Transverse colon (tissue), 4 donors: ENCODE results near the gene ZNF384. TPM values are rescaled to one million over a fixed set of nuclear protein-coding genes. Genes with fewer than 3 reads are reported as not detected.

Source experiments
- DNase-seq: peaks from one replicate; pipeline ENCODE4 v3.0.0-alpha.2; 2019
- H3K27ac ChIP-seq, 4 donors: fragments of 200-600 bp; sonication (generic); 2 replicates each; pipeline ENCODE4 v1.5.1; 2016 to 2018; ENCODE audit warnings: inconsistent platforms in 4 of 4
- H3K27me3 ChIP-seq: fragments of 200-600 bp; sonication (generic); 2 replicates; pipeline ENCODE4 v1.5.1; 2017; ENCODE audit warnings: inconsistent platforms
- H3K36me3 ChIP-seq, 4 donors: fragments of 200-600 bp; sonication (generic); 2 replicates each; pipeline ENCODE4 v1.5.1; 2017 to 2019; ENCODE audit warnings: inconsistent platforms in 4 of 4
- H3K4me1 ChIP-seq, 4 donors: fragments of 200-600 bp; sonication (generic); 2 replicates each; pipeline ENCODE4 v1.5.1; 2017 to 2020; ENCODE audit warnings: inconsistent platforms in 4 of 4
- H3K4me3 ChIP-seq, 4 donors: fragments of 200-600 bp; sonication (generic); 1 replicate in 1 of 4; 2 replicates in 3 of 4; pipeline versions ENCODE4 v1.5.1 to v1.6.1; 2017 to 2019; ENCODE audit warnings: inconsistent platforms in 4 of 4
- H3K9me3 ChIP-seq, 2 donors: fragments of 200-600 bp; sonication (generic); 2 replicates each; pipeline ENCODE4 v1.5.1; 2017 to 2019; ENCODE audit warnings: inconsistent platforms in 2 of 2
- EP300 ChIP-seq: sonication (generic); formaldehyde crosslinking; IDR thresholded peaks from one replicate; pipeline ENCODE4 v1.6.1; 2017; ENCODE audit warnings: antibody characterized with exemption, low read depth
- POLR2A ChIP-seq: fragments of 450-650 bp; IDR thresholded peaks from one replicate; pipeline ENCODE4 v1.6.1; 2016; ENCODE audit warnings: antibody characterized with exemption, mild to moderate bottlenecking, moderate library complexity
- POLR2AphosphoS5 ChIP-seq, 3 donors: sonication (generic); formaldehyde crosslinking; IDR thresholded peaks; one replicate each; pipeline ENCODE4 v1.6.1; 2016; ENCODE audit warnings: antibody characterized with exemption in 3 of 3
- WGBS, 2 donors: methylation state at CpG; one replicate each; pipeline ENCODE4 v1.1.5; 2018; ENCODE audit warnings: low coverage in 1 of 2; 5-methylcytosine and 5-hydroxymethylcytosine counted together
- in situ Hi-C, 4 donors: fragments of 200-750 bp; cut with MboI; loops; one replicate each; pipeline versions ENCODE4 v1.15.0 to v1.15.1; 2017; ENCODE audit warnings: low sequenced_read_pairs in 3 of 4, low pct_ligation_motif_present in 1 of 4, low pct_unique_long_range_greater_than_20kb in 1 of 4
- intact Hi-C: fragments of 100-400 bp; cut with DNase I; formaldehyde crosslinking; loops from one replicate; pipeline ENCODE4 v1.15.1; 2023; ENCODE audit warnings: low total_unique reads
- total RNA-seq, 4 donors: library from RNA; depleted of rRNA; stranded (reverse); fragments of >200 nt; gene quantifications; one replicate each; pipeline ENCODE4 v1.1.0, GENCODE V29; 2016
- TF ChIP-seq, protein P1 (sequence below), 5 experiments: fragments of 200-600 bp in 3 of 5; fragments of 450-650 bp in 2 of 5; sonication (generic) in 3 of 5; IDR thresholded peaks; 1 replicate in 2 of 5; 2 replicates in 3 of 5; pipeline ENCODE4 v1.5.1; 2016 to 2017; ENCODE audit warnings: antibody characterized with exemption in 5 of 5, inconsistent platforms in 3 of 5, mild to moderate bottlenecking in 2 of 5, moderate library complexity in 1 of 5

ZNF384 gene
- total RNA-seq, 4 donors from 2014 or later = 34.8 to 49.4 (median 42.8) TPM

GRCh38 chr12:6662602-6662905 lies 26.6 kb downstream of the ZNF384 start:
- no peak for TF ChIP-seq POLR2A
- no peaks in the 10 kb centered on the region for H3K27me3 ChIP-seq
- H3K9me3 ChIP-seq = no peaks in the 10 kb centered on the region
- in situ Hi-C loops (no loop called here), intact Hi-C loops (loop anchor here (10.0 kb wide), 1 partner anchor 48 kb away; no protein-coding TSS in a partner anchor)
- 0 to 1% methylated on average over 9 to 10 of the region's 10 CpGs for WGBS, 2 donors
- DNase-seq = no peak
- peak overlapping the region; percentile 23 to 72 (median 54) for H3K4me3 ChIP-seq
- H3K36me3 ChIP-seq = peaks cover 0 to 6% (median 3%) of the 10 kb centered on the region in 4 donors
- peaks cover 8 to 14% (median 9%) of the 10 kb centered on the region in 4 donors for H3K4me1 ChIP-seq
- peak overlapping the region; percentile 77 to 85 (median 84) for H3K27ac ChIP-seq

DNA sequence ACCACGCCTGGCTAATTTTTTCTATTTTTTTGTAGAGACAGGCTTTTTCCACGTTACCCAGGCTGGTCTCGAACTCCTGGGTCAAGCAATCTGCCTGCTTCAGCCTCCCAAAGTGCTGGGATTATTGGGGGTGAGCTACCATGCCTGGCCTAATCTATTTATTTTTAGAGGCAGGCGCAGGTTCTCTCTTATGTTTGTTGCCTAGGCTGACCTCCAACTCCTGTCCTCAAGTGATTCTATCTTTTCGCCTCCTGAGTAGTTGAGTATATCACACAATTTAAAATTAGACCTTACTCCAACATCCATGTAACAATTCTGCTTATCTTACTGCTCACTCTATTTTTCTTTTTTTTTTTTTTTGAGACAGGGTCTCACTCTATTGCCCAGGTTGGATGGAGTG lies 35.2 kb downstream of the ZNF384 start:
- Histone ChIP-seq H3K36me3 (peaks cover 0 to 56% (median 27%) of the 10 kb centered on the region in 4 donors), H3K4me3 (no peak overlapping the region), H3K4me1 (no peaks in the 10 kb centered on the region), H3K27me3 (no peaks in the 10 kb centered on the region), H3K27ac (no peak overlapping the region), H3K9me3 (no peaks in the 10 kb centered on the region)
- DNase-seq = no peak
- 89 to 90% methylated on average over 5 of the region's 5 CpGs for WGBS, 2 donors
- intact Hi-C loops = no loop called here
- no peak for TF ChIP-seq POLR2AphosphoS5 (IDR thresholded peaks at IDR 0.05)
- TF ChIP-seq, protein P1, sequence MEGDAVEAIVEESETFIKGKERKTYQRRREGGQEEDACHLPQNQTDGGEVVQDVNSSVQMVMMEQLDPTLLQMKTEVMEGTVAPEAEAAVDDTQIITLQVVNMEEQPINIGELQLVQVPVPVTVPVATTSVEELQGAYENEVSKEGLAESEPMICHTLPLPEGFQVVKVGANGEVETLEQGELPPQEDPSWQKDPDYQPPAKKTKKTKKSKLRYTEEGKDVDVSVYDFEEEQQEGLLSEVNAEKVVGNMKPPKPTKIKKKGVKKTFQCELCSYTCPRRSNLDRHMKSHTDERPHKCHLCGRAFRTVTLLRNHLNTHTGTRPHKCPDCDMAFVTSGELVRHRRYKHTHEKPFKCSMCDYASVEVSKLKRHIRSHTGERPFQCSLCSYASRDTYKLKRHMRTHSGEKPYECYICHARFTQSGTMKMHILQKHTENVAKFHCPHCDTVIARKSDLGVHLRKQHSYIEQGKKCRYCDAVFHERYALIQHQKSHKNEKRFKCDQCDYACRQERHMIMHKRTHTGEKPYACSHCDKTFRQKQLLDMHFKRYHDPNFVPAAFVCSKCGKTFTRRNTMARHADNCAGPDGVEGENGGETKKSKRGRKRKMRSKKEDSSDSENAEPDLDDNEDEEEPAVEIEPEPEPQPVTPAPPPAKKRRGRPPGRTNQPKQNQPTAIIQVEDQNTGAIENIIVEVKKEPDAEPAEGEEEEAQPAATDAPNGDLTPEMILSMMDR (IDR thresholded peaks at IDR 0.05) = no peak
- no peak for TF ChIP-seq EP300
- no peak for TF ChIP-seq POLR2A
- in situ Hi-C loops = no loop called here

GRCh38 chr12:6653342-6653741 lies 35.8 kb downstream of the ZNF384 start:
- 83 to 100% methylated on average over 1 of the region's 1 CpG for WGBS, 2 donors
- intact Hi-C loops (no loop called here), in situ Hi-C loops (no loop called here)
- DNase-seq = no peak
- Histone ChIP-seq H3K4me1 (no peaks in the 10 kb centered on the region), H3K9me3 (no peaks in the 10 kb centered on the region), H3K36me3 (peaks cover 0 to 56% (median 27%) of the 10 kb centered on the region in 4 donors), H3K4me3 (no peak overlapping the region), H3K27ac (no peak overlapping the region), H3K27me3 (no peaks in the 10 kb centered on the region)
- TF ChIP-seq, protein P1 (IDR thresholded peaks at IDR 0.05) = no peak
- TF ChIP-seq EP300 (no peak), POLR2A (no peak), POLR2AphosphoS5 (IDR thresholded peaks at IDR 0.05) (no peak)

- Histone ChIP-seq H3K4me1 (peaks cover 0 to 3% (median 0%) of the 10 kb centered on the region in 4 donors), H3K4me3 (no peak overlapping the region), H3K36me3 (peaks cover 0 to 56% (median 27%) of the 10 kb centered on the region in 4 donors), H3K27me3 (no peaks in the 10 kb centered on the region), H3K9me3 (no peaks in the 10 kb centered on the region), H3K27ac (no peak overlapping the region)
- TF ChIP-seq, protein P1 (IDR thresholded peaks at IDR 0.05) = no peak
- TF ChIP-seq POLR2AphosphoS5 (IDR thresholded peaks at IDR 0.05) (no peak), EP300 (no peak), POLR2A (no peak)
- WGBS, 2 donors = 83 to 91% methylated on average over 12 of the region's 12 CpGs
- no peak for DNase-seq
- intact Hi-C loops (no loop called here), in situ Hi-C loops (no loop called here)
These were observed 36.8 kb downstream of the ZNF384 start for GRCh38 chr12:6652391-6652790.

DNA sequence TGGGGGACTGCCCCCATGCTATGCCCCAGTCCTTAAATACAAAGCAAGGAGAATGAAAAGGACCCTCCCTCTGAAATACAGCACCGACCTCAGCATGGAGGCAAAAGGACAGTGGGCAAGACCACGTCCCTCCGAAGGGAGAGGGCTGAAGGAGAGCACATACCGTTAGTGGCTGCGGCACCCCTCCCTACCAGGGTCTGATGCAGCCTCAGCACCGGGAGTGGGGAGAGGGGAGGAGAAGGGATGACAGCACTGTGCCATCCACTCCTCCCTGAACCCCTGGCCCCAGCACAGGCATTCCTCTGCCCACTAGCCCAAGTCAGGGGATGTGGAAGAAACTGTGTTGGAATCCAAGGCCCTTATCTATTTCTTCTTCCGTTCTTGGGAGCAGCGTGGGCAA lies 38.3 kb downstream of the ZNF384 start:
- intact Hi-C loops (no loop called here), in situ Hi-C loops (no loop called here)
- Histone ChIP-seq H3K27ac (no peak overlapping the region), H3K36me3 (peaks cover 0 to 51% (median 25%) of the 10 kb centered on the region in 4 donors), H3K27me3 (no peaks in the 10 kb centered on the region), H3K4me3 (no peak overlapping the region), H3K4me1 (peaks cover 0 to 13% (median 7%) of the 10 kb centered on the region in 4 donors), H3K9me3 (no peaks in the 10 kb centered on the region)
- no peak for TF ChIP-seq EP300
- no peak for TF ChIP-seq POLR2A
- TF ChIP-seq, protein P1 (IDR thresholded peaks at IDR 0.05) = no peak
- TF ChIP-seq POLR2AphosphoS5 (IDR thresholded peaks at IDR 0.05) = no peak
- 80 to 83% methylated on average over 1 to 8 of the region's 8 CpGs for WGBS, 2 donors
- DNase-seq = no peak
